Panc1 (cell line): ENCODE results near the gene C1orf159.
"Not testable (repeated sequence)": the region's sequence is repeated elsewhere in the genome, so short reads cannot be mapped to it uniquely, and the experiment has no call there.

Experiments used
- CTCF ChIP-seq: fragments of 450-650 bp; IDR thresholded peaks from 2 replicates; pipeline ENCODE4 v1.5.1; 2017; ENCODE audit warnings: mild to moderate bottlenecking
- POLR2AphosphoS5 ChIP-seq: IDR thresholded peaks from 2 replicates; pipeline ENCODE4 v1.6.1; 2012; ENCODE audit warnings: mild to moderate bottlenecking, low read depth, low read length, moderate library complexity
- REST ChIP-seq, 2 experiments: IDR thresholded peaks; 2 replicates each; pipeline ENCODE4 v1.6.1; 2011 to 2012; ENCODE audit warnings: low read depth in 2 of 2, control low read depth in 1 of 2, low read length in 1 of 2, mild to moderate bottlenecking in 1 of 2, moderate library complexity in 1 of 2; ENCODE audit not compliant: insufficient read depth in 1 of 2
- SIN3A ChIP-seq: IDR thresholded peaks from 2 replicates; pipeline ENCODE4 v1.6.1; 2012; ENCODE audit warnings: low read depth, mild to moderate bottlenecking, low read length, moderate library complexity, borderline replicate concordance; ENCODE audit not compliant: insufficient read depth
- TCF7L2 ChIP-seq: IDR thresholded peaks from 2 replicates; pipeline ENCODE4 v1.6.1; 2011; ENCODE audit warnings: mild to moderate bottlenecking, low read depth, low read length, inconsistent platforms

- TF ChIP-seq CTCF; POLR2AphosphoS5; REST (IDR thresholded peaks at IDR 0.05; ENCODE audit: insufficient read depth in 1 of 2, low read depth in 2 of 2, low read length in 1 of 2); TCF7L2; SIN3A: not testable (repeated sequence)
Measured at GRCh38 chr1:1077396-1077795, 38.5 kb downstream of the C1orf159 start.
